ENCODE results near the gene DCAF4L1.

Gene DCAF4L1

GRCh38 chr4:41981456-41981855, at the start of gene DCAF4L1:
Gene DCAF4L1 (plus strand): TSS chr4:41981756. CDS start chr4:41981793, 37 bp downstream.
- no peak for DNase-seq (ENCODE audit: low read depth)
- H3K4me3 ChIP-seq (ENCODE audit: low read depth, low read length): no peak within 1 kb of the TSS
- no peak for TF ChIP-seq CTCF (IDR thresholded peaks at IDR 0.05; ENCODE audit: insufficient read depth, low read depth, low read length, missing control alignments)

GRCh38 chr4:41932988-41933387, 48.6 kb upstream of the DCAF4L1 start:
- no peak overlapping the region for H3K4me3 ChIP-seq (ENCODE audit: low read depth, low read length)
- TF ChIP-seq CTCF (IDR thresholded peaks at IDR 0.05; ENCODE audit: insufficient read depth, low read depth, low read length, missing control alignments): no peak

GRCh38 chr4:41933997-41934503, 47.5 kb upstream of the DCAF4L1 start:
- no peak overlapping the region for H3K4me3 ChIP-seq (ENCODE audit: low read depth, low read length)
- no peak for TF ChIP-seq CTCF (IDR thresholded peaks at IDR 0.05; ENCODE audit: insufficient read depth, low read depth, low read length, missing control alignments)
- no peak for DNase-seq (ENCODE audit: low read depth)

More at GRCh38 chr4:41932988-41933387, 48.6 kb upstream of the DCAF4L1 start:
- no peak for DNase-seq (ENCODE audit: low read depth)

GRCh38 chr4:41934514-41934900, 47.0 kb upstream of the DCAF4L1 start:
- H3K4me3 ChIP-seq (ENCODE audit: low read depth, low read length): peak overlapping the region; percentile 94
- no peak for TF ChIP-seq CTCF (IDR thresholded peaks at IDR 0.05; ENCODE audit: insufficient read depth, low read depth, low read length, missing control alignments)
- no peak for DNase-seq (ENCODE audit: low read depth)

- peak; percentile 91 for DNase-seq (ENCODE audit: low read depth)
- H3K4me3 ChIP-seq (ENCODE audit: low read depth, low read length): peak within 1 kb of the TSS; percentile 94
- TF ChIP-seq CTCF (IDR thresholded peaks at IDR 0.05; ENCODE audit: insufficient read depth, low read depth, low read length, missing control alignments): peak; percentile 10
Observed at GRCh38 chr4:41934901-41935651, 46.5 kb upstream of the DCAF4L1 start, which contains the start of gene TMEM33. Gene TMEM33 (plus strand): TSS chr4:41935429. CDS start chr4:41935485, 56 bp downstream.

- H3K4me3 ChIP-seq (ENCODE audit: low read depth, low read length): peak overlapping the region; percentile 94
- no peak for TF ChIP-seq CTCF (IDR thresholded peaks at IDR 0.05; ENCODE audit: insufficient read depth, low read depth, low read length, missing control alignments)
Observed at GRCh38 chr4:41935652-41936021, 45.9 kb upstream of the DCAF4L1 start.

More at GRCh38 chr4:41935652-41936021, 45.9 kb upstream of the DCAF4L1 start:
- peak; percentile 37 for DNase-seq (ENCODE audit: low read depth)
